Measurements from ENCODE around the gene CD83. TPM values are rescaled to one million over a fixed set of nuclear protein-coding genes. Genes with fewer than 3 reads are reported as not detected.

CD83 gene
- total RNA-seq, 1 experiment from 2014 or later, result 7.0 TPM

- no peak overlapping the region for H2AFZ ChIP-seq (ENCODE audit: low read length)
- no peak overlapping the region for H3K23ac ChIP-seq (ENCODE audit: insufficient read length, low read depth, low read length)
- H4K20me1 ChIP-seq (ENCODE audit: control insufficient read depth, insufficient read depth, insufficient read length), result no peaks in the 10 kb centered on the region
- no peak overlapping the region for H3K4ac ChIP-seq (ENCODE audit: low read depth, low read length)
- no peaks in the 10 kb centered on the region for H3K4me1 ChIP-seq (ENCODE audit: insufficient read depth, low read length)
- Mint-ChIP-seq H3K4me1 (peaks cover 6 to 11% of the 10 kb centered on the region in 2 experiments), H3K36me3 (ENCODE audit: insufficient read depth in 1 of 3, low read depth in 3 of 3) (no peaks in the 10 kb centered on the region), H3K4me3 (no peak overlapping the region), H3K27me3 (ENCODE audit: low read depth) (no peaks in the 10 kb centered on the region), H3K27ac (no peak overlapping the region), H3K9me3 (0 out of 5 replicates have a peak, but pooled peaks cover 0 to under 1% of the 10 kb centered on the region in 2 experiments)
- no peak overlapping the region for H4K5ac ChIP-seq (ENCODE audit: insufficient read length, low read depth, low read length)
- no peaks in the 10 kb centered on the region for H3K79me2 ChIP-seq (ENCODE audit: insufficient read depth, low read length)
- H3K23me2 ChIP-seq (ENCODE audit: insufficient read length, low read depth, low read length, poor library complexity, severe bottlenecking), result no peaks in the 10 kb centered on the region
- no peaks in the 10 kb centered on the region for H3K79me1 ChIP-seq (ENCODE audit: insufficient read depth, low read depth, low read length, poor library complexity, severe bottlenecking)
- no peak overlapping the region for H3K56ac ChIP-seq (ENCODE audit: insufficient read length, low read depth, low read length)
- no peak overlapping the region for H3K4me2 ChIP-seq (ENCODE audit: insufficient read depth, insufficient read length, low read length)
- H3K27me3 ChIP-seq (ENCODE audit: insufficient read depth, low read length), result no peaks in the 10 kb centered on the region
- H3K27ac ChIP-seq (ENCODE audit: insufficient read length, low read depth, low read length), result no peak overlapping the region
- H2BK5ac ChIP-seq (ENCODE audit: insufficient read length, low read length), result no peak overlapping the region
- H2BK20ac ChIP-seq (ENCODE audit: low read depth, low read length, poor library complexity, severe bottlenecking), result no peak overlapping the region
- no peak for DNase-seq
- H3T11ph ChIP-seq (ENCODE audit: low read length), result no peak overlapping the region
- H2AK5ac ChIP-seq (ENCODE audit: insufficient read length, low read length), result no peak overlapping the region
- H2BK15ac ChIP-seq (ENCODE audit: low read depth, low read length), result no peak overlapping the region
- no peak overlapping the region for H3K14ac ChIP-seq (ENCODE audit: insufficient read depth, low read length)
- no peak overlapping the region for H4K8ac ChIP-seq (replicated peaks; ENCODE audit: insufficient read length, low read depth, low read length)
- no peak overlapping the region for H3K18ac ChIP-seq (ENCODE audit: insufficient read length, low read depth, low read length)
- no peak overlapping the region for H4K91ac ChIP-seq (ENCODE audit: insufficient read length, low read depth, low read length)
- no peak overlapping the region for H2BK12ac ChIP-seq (ENCODE audit: insufficient read length, low read depth, low read length)
- no CpG with 5 or more reads among the region's 5 CpGs for WGBS (ENCODE audit: extremely low coverage, insufficient read length, low lambda C conversion rate)
- H2BK120ac ChIP-seq (ENCODE audit: low read depth, low read length, poor library complexity, severe bottlenecking), result no peak overlapping the region
- no peaks in the 10 kb centered on the region for H3K9me3 ChIP-seq (ENCODE audit: control insufficient read depth, low read depth, low read length)
- H3K9ac ChIP-seq (ENCODE audit: extremely low read depth, insufficient read length, low read length), result no peak overlapping the region
- no peak for TF ChIP-seq CTCF (conservative IDR thresholded peaks at IDR 0.05)
Observed at GRCh38 chr6:14178083-14178445, 60.5 kb downstream of the CD83 start.
